Measurements from ENCODE around the gene PRAMEF20.

PRAMEF20 gene

DNA sequence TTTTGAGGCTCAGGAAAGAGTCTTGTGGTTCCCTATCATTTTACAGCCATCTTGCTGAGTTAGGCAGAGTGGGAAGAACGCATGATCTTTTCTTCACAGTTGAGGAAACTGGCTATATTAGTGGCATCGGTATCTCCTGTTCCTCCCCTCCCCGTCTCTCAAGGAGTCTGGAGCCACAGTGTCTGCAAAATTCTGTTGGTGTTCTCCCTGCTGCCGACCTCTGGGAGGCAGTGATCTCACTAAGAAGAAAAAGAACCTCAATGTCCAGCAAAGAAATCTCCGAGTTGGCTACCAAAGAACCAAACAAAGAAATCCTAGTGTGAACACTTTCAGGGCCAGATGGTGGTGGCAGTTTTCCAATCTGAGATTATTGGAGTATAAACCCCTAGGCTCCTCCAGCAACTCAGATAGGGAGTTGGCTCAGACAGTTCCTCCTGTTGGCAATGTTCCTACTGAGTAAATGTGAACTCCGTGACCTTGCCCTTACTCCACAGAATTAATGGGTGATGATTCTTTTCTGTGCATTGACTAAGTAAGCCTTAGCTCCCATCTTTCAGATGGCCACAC lies 41.2 kb downstream of the PRAMEF20 start:
- TF ChIP-seq PPARA (CRISPR knock-in tag; IDR thresholded peaks at IDR 0.05; ENCODE audit: borderline replicate concordance) (no peak), ZFP30 (CRISPR knock-in tag; IDR thresholded peaks at IDR 0.05) (no peak), BACH2 (CRISPR knock-in tag; IDR thresholded peaks at IDR 0.05; ENCODE audit: borderline replicate concordance) (no peak), SNAI2 (CRISPR knock-in tag; IDR thresholded peaks at IDR 0.05) (no peak), ZC3H10 (CRISPR knock-in tag; IDR thresholded peaks at IDR 0.05) (no peak), ZNF565 (CRISPR knock-in tag; conservative IDR thresholded peaks at IDR 0.05; ENCODE audit: low read depth) (no peak), ZFP3 (CRISPR knock-in tag; IDR thresholded peaks at IDR 0.05) (no peak), RARB (CRISPR knock-in tag; IDR thresholded peaks at IDR 0.05) (no peak), TCF4 (CRISPR knock-in tag; IDR thresholded peaks at IDR 0.05; ENCODE audit: borderline replicate concordance) (no peak), ZNF70 (CRISPR knock-in tag; IDR thresholded peaks at IDR 0.05) (no peak), TOX (CRISPR knock-in tag; IDR thresholded peaks at IDR 0.05; ENCODE audit: borderline replicate concordance) (no peak), ISL1 (CRISPR knock-in tag; IDR thresholded peaks at IDR 0.05) (no peak)
- TF ChIP-seq, protein P1, sequence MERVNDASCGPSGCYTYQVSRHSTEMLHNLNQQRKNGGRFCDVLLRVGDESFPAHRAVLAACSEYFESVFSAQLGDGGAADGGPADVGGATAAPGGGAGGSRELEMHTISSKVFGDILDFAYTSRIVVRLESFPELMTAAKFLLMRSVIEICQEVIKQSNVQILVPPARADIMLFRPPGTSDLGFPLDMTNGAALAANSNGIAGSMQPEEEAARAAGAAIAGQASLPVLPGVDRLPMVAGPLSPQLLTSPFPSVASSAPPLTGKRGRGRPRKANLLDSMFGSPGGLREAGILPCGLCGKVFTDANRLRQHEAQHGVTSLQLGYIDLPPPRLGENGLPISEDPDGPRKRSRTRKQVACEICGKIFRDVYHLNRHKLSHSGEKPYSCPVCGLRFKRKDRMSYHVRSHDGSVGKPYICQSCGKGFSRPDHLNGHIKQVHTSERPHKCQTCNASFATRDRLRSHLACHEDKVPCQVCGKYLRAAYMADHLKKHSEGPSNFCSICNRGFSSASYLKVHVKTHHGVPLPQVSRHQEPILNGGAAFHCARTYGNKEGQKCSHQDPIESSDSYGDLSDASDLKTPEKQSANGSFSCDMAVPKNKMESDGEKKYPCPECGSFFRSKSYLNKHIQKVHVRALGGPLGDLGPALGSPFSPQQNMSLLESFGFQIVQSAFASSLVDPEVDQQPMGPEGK (CRISPR knock-in tag; IDR thresholded peaks at IDR 0.05; ENCODE audit: borderline replicate concordance), result no peak
- TF ChIP-seq, protein P2, sequence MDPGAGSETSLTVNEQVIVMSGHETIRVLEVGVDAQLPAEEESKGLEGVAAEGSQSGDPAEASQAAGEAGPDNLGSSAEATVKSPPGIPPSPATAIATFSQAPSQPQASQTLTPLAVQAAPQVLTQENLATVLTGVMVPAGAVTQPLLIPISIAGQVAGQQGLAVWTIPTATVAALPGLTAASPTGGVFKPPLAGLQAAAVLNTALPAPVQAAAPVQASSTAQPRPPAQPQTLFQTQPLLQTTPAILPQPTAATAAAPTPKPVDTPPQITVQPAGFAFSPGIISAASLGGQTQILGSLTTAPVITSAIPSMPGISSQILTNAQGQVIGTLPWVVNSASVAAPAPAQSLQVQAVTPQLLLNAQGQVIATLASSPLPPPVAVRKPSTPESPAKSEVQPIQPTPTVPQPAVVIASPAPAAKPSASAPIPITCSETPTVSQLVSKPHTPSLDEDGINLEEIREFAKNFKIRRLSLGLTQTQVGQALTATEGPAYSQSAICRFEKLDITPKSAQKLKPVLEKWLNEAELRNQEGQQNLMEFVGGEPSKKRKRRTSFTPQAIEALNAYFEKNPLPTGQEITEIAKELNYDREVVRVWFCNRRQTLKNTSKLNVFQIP (CRISPR knock-in tag; IDR thresholded peaks at IDR 0.05; ENCODE audit: borderline replicate concordance, low read depth), result no peak
- TF ChIP-seq, protein P3, sequence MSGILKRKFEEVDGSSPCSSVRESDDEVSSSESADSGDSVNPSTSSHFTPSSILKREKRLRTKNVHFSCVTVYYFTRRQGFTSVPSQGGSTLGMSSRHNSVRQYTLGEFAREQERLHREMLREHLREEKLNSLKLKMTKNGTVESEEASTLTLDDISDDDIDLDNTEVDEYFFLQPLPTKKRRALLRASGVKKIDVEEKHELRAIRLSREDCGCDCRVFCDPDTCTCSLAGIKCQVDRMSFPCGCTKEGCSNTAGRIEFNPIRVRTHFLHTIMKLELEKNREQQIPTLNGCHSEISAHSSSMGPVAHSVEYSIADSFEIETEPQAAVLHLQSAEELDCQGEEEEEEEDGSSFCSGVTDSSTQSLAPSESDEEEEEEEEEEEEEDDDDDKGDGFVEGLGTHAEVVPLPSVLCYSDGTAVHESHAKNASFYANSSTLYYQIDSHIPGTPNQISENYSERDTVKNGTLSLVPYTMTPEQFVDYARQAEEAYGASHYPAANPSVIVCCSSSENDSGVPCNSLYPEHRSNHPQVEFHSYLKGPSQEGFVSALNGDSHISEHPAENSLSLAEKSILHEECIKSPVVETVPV (CRISPR knock-in tag; IDR thresholded peaks at IDR 0.05), result no peak
- TF ChIP-seq, protein P4, sequence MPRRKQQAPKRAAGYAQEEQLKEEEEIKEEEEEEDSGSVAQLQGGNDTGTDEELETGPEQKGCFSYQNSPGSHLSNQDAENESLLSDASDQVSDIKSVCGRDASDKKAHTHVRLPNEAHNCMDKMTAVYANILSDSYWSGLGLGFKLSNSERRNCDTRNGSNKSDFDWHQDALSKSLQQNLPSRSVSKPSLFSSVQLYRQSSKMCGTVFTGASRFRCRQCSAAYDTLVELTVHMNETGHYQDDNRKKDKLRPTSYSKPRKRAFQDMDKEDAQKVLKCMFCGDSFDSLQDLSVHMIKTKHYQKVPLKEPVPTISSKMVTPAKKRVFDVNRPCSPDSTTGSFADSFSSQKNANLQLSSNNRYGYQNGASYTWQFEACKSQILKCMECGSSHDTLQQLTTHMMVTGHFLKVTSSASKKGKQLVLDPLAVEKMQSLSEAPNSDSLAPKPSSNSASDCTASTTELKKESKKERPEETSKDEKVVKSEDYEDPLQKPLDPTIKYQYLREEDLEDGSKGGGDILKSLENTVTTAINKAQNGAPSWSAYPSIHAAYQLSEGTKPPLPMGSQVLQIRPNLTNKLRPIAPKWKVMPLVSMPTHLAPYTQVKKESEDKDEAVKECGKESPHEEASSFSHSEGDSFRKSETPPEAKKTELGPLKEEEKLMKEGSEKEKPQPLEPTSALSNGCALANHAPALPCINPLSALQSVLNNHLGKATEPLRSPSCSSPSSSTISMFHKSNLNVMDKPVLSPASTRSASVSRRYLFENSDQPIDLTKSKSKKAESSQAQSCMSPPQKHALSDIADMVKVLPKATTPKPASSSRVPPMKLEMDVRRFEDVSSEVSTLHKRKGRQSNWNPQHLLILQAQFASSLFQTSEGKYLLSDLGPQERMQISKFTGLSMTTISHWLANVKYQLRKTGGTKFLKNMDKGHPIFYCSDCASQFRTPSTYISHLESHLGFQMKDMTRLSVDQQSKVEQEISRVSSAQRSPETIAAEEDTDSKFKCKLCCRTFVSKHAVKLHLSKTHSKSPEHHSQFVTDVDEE (CRISPR knock-in tag; IDR thresholded peaks at IDR 0.05), result no peak
- TF ChIP-seq, protein P5, sequence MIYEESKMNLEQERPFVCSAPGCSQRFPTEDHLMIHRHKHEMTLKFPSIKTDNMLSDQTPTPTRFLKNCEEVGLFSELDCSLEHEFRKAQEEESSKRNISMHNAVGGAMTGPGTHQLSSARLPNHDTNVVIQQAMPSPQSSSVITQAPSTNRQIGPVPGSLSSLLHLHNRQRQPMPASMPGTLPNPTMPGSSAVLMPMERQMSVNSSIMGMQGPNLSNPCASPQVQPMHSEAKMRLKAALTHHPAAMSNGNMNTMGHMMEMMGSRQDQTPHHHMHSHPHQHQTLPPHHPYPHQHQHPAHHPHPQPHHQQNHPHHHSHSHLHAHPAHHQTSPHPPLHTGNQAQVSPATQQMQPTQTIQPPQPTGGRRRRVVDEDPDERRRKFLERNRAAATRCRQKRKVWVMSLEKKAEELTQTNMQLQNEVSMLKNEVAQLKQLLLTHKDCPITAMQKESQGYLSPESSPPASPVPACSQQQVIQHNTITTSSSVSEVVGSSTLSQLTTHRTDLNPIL (CRISPR knock-in tag; IDR thresholded peaks at IDR 0.05; ENCODE audit: low read depth), result no peak
- ATAC-seq, result no peak

DNA sequence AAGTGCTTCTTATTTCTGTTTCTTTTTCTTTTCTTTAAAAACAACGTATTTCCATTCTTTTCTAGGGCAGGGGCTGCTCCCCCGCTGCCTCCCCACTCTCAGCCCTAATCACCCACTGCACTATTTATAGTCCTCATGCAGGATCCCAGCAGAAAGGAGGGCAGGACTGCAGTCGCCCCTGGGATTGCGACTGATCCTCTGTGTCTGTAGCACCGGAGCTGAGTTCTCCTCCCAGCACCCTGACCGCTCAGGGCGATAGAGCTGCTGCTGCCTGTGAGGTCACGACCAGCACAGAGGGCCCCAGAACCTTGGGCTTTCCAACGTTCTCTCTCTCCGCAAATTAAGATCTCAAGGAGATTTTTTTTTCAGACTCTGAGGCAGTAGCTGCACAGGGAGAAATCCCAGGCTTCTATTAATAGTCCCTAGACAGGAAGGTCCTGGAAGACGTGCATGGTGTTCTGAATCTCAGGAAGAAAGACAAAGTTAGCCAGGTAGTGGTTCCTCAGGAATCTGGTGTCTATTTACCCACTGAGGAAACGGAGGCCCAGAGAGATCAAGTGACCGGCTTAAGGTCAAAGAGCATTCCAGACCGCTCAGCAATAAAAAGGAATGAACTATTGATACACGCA lies 46.8 kb downstream of the PRAMEF20 start:
- no peak for ATAC-seq
- TF ChIP-seq ESRRG (CRISPR knock-in tag; IDR thresholded peaks at IDR 0.05), result no peak
- TF ChIP-seq, protein P4 (CRISPR knock-in tag; IDR thresholded peaks at IDR 0.05), result no peak
- no peak for TF ChIP-seq BACH2 (CRISPR knock-in tag; IDR thresholded peaks at IDR 0.05; ENCODE audit: borderline replicate concordance)
- TF ChIP-seq SNAI2 (CRISPR knock-in tag; IDR thresholded peaks at IDR 0.05), result no peak
- no peak for TF ChIP-seq TOX (CRISPR knock-in tag; IDR thresholded peaks at IDR 0.05; ENCODE audit: borderline replicate concordance)
- TF ChIP-seq ISL1 (CRISPR knock-in tag; IDR thresholded peaks at IDR 0.05), result no peak
- no peak for TF ChIP-seq PPARA (CRISPR knock-in tag; IDR thresholded peaks at IDR 0.05; ENCODE audit: borderline replicate concordance)
- TF ChIP-seq, protein P3 (CRISPR knock-in tag; IDR thresholded peaks at IDR 0.05), result no peak
- TF ChIP-seq ARNTL (CRISPR knock-in tag; IDR thresholded peaks at IDR 0.05; ENCODE audit: borderline replicate concordance, low read depth), result no peak
- no peak for TF ChIP-seq ZFP30 (CRISPR knock-in tag; IDR thresholded peaks at IDR 0.05)
- no peak for TF ChIP-seq CSDC2 (CRISPR knock-in tag; IDR thresholded peaks at IDR 0.05)
- TF ChIP-seq, protein P5 (CRISPR knock-in tag; IDR thresholded peaks at IDR 0.05; ENCODE audit: low read depth), result no peak
- TF ChIP-seq, protein P2 (CRISPR knock-in tag; IDR thresholded peaks at IDR 0.05; ENCODE audit: borderline replicate concordance, low read depth), result no peak
- no peak for TF ChIP-seq ZFP3 (CRISPR knock-in tag; IDR thresholded peaks at IDR 0.05)
